ENCODE data around the gene CFDP1. TPM values are rescaled to one million over a fixed set of nuclear protein-coding genes. Genes with fewer than 3 reads are reported as not detected.

Gene CFDP1
- total RNA-seq, 2 donors from 2014 or later: 79.8 to 117 TPM

DNA sequence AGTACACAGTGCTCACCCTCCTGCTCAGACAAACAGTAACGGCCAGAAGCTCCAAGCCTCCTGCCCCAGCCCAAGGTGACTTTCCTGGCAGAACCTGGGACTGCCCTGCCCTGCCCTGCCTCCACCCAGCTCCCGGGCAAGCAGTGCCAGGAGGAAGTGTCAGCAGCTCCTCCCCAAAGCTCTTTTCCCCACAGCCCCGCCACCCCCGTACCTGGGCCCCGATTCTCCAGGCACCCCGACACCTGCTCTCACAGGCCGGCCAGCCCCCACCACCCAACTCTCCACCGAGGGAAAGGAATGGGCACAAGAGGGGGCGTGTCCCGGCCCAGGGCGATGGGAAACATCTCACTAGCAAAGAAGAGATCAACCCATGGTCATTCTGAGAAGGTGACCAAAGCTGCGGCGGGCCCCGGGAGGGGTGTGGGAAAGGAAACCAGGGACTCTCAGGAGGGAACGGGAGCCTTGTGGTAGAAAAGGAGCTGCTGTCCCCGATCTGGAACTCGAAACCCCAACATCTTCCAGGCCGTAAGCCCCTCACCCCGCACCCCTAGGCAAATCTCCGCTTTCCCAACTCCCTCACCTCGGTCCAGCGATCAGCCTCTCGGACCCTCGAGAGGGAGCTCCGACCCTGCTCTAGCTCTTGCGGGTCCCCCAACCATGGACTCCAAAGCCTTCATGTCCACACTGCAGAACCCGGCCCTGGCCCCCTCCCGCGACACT, 183.1 kb downstream of the CFDP1 start:
- ATAC-seq (peak; percentile 68), DNase-seq (peak; percentile 79 to 85)
- intact Hi-C loops (cut with DNase I, micrococcal nuclease): no loop called here

- intact Hi-C loops (cut with DNase I, micrococcal nuclease): no loop called here
- DNase-seq (peak in 1 of 2 donors; percentile 11), ATAC-seq (no peak)
Measured at GRCh38 chr16:75249441-75249840, 183.9 kb downstream of the CFDP1 start.

DNA sequence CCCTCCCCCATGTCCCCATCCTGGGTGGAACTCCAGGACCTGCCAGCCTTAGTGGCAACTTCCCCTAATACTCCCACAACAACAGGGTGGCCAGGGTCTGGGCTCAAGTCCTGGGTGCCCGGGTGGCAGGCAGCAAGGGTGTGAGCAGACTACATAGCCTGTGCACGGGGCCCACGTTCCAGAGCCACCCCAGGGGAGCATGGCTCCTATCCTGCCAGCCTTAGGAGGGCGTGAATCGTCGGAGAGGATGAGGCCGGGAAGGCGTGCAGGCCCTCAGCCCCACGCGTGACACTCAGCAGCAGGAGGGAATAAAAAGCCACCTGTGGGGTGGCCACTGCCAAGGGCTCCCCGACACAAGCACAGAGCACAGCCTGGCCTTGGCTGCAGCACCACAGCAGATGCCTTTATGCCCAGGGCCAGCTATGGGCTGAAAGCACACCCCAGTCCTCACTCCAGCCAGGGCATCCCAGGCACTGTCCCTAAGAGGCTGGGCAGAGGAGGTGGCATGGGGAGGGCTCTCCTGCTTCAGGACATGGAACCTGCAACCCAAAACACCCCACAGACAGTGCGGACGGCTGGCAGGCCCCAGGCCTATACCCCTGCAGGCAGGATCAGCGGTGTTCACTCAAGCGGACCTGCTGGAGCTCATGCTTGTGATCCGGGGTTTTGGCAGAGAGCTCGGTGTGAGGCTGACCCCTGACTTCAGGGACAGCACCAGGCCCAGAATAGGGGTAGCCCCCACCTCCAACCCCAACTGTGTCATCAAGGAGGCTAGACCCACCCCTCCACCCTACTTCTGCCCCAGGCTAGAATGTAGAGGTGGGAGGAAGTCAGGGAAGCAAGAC, 184.5 kb downstream of the CFDP1 start:
- DNase-seq: peak in 1 of 2 donors; percentile 20
- intact Hi-C loops (cut with DNase I, micrococcal nuclease): no loop called here
- no peak for ATAC-seq

DNA sequence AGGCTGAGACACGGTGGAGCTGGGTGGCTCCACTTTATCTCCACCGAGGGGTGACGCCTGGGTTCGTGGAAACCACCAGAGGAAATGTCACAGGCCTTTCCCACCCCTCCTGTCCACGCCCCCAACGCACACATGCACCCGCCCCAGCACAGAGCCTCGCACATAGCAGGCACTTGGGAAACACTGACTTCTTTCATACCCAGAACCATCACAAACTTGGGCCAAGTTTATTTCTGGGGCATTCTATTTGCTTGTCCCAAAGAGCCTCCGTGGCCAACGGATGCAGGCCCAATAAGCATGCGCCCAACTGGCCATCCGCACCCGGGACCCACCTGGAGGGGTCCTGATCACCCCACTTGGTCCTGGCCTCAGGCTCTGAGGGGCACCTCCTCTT, 185.2 kb downstream of the CFDP1 start:
- intact Hi-C loops (cut with DNase I, micrococcal nuclease): no loop called here
- DNase-seq (peak in 1 of 2 donors; percentile 47), ATAC-seq (no peak)

DNA sequence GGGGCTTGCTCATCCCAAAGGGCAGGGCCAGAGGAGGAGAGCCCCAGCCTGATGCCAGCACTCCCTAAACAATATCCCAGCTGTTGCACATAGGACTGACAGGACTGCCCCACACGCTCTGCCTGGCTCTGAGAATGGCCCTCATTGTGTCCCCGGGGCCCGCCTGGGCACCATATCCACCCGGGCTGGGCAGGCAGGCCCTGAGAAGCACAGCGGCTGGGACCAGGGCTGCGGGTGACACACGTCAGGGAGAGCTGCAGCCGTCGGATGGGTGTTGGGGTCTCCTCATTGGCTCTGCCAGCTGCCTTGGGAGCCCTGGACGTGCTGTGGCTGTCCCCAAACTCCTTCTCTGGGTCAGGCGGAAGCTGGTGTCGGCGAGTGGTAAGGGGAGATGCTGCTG, 186.1 kb downstream of the CFDP1 start:
- ATAC-seq: no peak
- DNase-seq: peak in 1 of 2 donors; percentile 5
- intact Hi-C loops (cut with DNase I, micrococcal nuclease): no loop called here

- intact Hi-C loops (cut with DNase I, micrococcal nuclease): no loop called here
- ATAC-seq (no peak), DNase-seq (peak in 1 of 2 donors; percentile 4)
Measured at GRCh38 chr16:75246504-75247205, 186.6 kb downstream of the CFDP1 start.

DNA sequence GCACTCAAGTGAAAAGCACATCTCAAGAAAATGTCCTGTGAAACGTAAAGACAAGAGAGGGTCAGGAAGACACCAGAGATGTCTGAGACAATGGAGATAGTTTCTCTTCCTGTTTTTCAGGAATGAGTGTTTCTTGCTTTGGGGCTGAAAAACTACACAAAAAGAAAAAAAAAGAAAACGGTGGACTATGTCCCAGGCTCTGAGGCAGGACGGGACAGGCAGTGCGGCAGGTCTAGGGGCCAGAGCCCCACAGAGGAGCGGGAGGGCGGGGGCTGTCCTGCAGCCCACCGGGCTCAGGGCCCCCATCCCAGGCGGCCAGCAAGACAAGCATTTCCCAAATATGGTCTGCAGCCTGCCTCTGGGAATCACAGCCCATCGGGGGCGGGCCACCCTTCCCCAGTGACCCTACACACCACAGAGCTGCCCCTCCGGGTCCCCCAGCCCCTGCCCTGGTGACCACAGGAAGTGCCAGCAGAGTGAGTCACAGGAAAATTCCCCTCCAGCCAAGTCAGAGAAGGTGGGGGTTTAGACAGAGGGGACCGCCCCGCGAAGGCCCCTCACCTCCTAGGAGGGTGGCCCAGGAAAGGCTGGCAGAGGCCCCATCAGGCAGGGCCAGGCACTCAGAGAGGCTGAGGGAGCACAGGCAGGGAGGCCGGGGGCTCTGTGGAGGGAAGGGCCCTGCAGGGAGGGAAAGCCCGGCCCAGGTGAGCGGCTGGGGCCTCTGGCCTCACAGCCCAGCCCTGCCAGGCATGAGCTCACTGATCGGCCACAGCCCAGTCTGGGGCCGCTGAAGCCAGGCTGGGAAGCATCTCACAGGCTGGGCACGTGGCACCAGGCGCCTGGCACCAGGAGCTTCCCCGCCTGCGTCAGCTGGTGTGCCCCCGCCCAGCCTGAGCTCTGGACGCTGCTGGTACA, 188.2 kb downstream of the CFDP1 start:
- ATAC-seq: peak; percentile 45
- intact Hi-C loops (cut with DNase I, micrococcal nuclease): no loop called here
- DNase-seq: peak; percentile 68 to 87

- intact Hi-C loops (cut with DNase I, micrococcal nuclease): no loop called here
- ATAC-seq (peak; percentile 37), DNase-seq (peak; percentile 65 to 69)
Measured at GRCh38 chr16:75244225-75244809, 189.0 kb downstream of the CFDP1 start.

Other genes with a start within 250 kb of the CFDP1 start
- gene CTRB2, start 226.3 kb downstream of the CFDP1 start, total RNA-seq: 1 to 10 TPM in 1 of 2 donors, not detected in 1; 6.1 TPM
- 1 to 10 TPM in 1 of 2 donors, not detected in 1; 2.4 TPM for gene CTRB1, start 214.5 kb downstream of the CFDP1 start, total RNA-seq
- gene BCAR1, start 181.9 kb downstream of the CFDP1 start, total RNA-seq: 100 to 1,000 TPM; 139 to 145 TPM
- 10 to 100 TPM; 54.1 to 71.9 TPM for gene TMEM170A, start 31.2 kb upstream of the CFDP1 start, total RNA-seq
- 1 to 10 TPM; 2.0 to 4.0 TPM for gene CHST6, start 61.9 kb upstream of the CFDP1 start, total RNA-seq
- gene CHST5, start 102.6 kb upstream of the CFDP1 start, total RNA-seq: 100 to 1,000 TPM; 115 to 116 TPM
- gene TMEM231, start 122.7 kb upstream of the CFDP1 start, total RNA-seq: 1 to 10 TPM; 3.9 to 4.1 TPM
- 100 to 1,000 TPM in 1 of 2 donors, 10 to 100 TPM in 1; 91.1 to 110 TPM for gene GABARAPL2, start 132.9 kb upstream of the CFDP1 start, total RNA-seq
- gene ADAT1, start 189.8 kb upstream of the CFDP1 start, total RNA-seq: 10 to 100 TPM; 35.9 to 37.5 TPM
- 100 to 1,000 TPM in 1 of 2 donors, 10 to 100 TPM in 1; 84.8 to 102 TPM for gene KARS1, start 214.2 kb upstream of the CFDP1 start, total RNA-seq
- gene TERF2IP, start 214.3 kb upstream of the CFDP1 start, total RNA-seq: 10 to 100 TPM; 22.5 to 30.0 TPM
- not detected for gene CPHXL2, start 243.5 kb upstream of the CFDP1 start, total RNA-seq